DMS114 treated with DMSO at 0.1 percent for 48 hours (cell line): ENCODE results near the gene DNAH6.
"Not testable (repeated sequence)": the region's sequence is repeated elsewhere in the genome, so short reads cannot be mapped to it uniquely, and the experiment has no call there.

ENCODE experiments used
- DNase-seq: peaks from one replicate; lab custom pipeline; 2025; ENCODE audit not compliant: unreplicated experiment; lab: John Stamatoyannopoulos, UW

The DNAH6 gene

DNA sequence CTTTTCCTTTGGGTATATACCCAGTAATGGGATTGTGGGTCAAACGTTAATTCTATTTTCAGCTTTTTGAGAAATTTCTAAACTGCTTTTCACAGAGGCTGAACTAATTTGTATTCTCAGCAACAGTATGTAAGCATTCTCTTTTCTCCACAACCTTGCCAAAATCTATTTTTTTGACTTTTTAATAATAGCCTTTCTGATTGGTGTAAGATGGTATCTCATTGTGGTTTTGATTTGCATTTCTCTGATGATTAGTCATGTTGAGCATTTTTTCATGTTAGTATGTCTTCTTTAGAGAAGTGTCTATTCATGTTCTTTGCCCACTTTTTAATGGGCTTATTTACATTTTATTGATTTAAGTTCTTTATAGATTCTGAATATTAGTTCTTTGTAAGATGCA, 219.1 kb downstream of the DNAH6 start:
- DNase-seq = no peak

DNA sequence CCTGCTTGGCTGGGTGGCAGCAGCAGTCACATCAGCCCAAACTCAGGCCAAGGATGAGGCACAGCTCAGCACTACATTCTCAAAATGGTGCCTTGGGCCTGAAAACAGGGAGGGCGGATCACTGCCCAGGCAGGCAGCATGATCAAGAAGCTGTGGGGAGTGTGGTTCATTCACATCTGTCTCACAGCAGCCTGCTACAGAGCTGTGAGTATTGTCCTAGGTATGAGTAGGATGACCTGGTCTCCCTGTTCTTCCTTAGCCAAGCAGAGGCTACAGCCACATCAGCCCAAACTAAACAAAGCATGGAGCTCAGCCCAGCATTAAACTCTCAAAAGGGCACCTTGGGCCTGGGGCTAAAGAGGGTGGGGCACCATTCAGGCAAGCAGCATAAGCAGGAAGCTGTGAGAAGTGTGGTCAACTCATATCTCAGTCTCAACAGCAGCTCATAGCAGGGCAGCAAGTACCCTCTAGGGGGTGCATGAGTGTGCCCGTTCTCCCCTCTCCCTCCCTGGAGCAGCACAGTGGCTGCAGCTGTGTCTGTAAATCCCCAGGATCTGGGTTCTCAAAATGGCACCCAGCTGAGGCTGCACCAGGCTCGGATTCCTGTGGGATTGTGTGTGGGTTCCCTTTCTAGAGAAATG, 225.0 kb downstream of the DNAH6 start:
- no peak for DNase-seq

DNA sequence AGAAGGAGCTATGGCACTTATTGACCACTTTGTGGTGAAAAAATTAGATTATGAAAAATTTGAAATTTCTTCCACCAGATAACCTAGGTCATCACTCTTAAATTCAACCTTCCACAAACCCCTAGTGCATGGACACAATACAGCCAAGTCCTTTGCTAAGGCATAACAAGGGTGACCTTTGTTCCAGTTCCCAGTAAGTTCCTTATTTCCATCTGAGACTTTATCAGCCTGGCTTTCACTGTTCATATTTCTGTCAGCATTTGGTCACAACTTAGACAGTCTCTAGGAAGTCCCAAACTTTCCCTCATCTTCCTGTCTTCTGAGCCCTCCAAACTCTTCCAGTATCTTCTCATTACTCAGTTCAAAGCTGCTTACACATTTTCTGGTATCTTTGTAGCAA, 232.0 kb downstream of the DNAH6 start:
- no peak for DNase-seq

DNA sequence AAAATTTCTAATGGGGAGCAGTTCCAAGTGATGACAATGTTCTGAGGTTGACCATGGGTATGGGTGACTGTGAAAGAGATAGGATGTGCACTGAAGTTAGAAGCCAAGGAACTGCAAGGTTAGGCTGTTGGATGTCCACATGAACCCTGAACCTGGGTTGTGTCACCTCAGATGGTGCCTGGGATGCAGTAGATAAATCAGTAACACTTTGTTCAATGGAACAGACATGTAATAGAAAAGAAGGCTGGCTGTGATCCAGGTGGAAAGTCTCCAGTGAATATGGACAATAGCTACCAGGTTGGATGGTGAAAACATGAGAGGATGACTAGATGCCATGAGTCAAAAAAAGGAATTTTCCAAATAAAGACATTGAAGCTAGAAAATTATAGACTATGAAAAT, 233.1 kb downstream of the DNAH6 start:
- no peak for DNase-seq

DNA sequence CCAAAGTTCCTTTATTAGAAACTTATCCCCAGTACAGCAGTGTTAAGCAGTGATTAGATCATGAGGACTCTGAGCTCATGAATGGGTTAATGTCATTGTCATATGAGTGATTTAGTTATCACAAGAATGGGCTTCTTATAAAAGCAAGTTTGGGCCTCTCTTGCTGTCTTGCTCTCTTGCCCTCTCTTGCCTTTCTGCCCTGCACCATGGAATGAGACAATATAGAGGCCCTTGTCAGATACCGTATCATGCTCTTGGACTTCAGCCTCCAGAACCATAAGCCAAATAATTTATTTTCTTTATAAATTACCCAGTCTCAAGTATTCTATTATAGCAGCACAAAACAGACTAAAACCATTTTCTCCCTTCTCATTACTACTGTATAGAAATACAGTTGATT, 238.8 kb downstream of the DNAH6 start:
- DNase-seq = no peak

DNA sequence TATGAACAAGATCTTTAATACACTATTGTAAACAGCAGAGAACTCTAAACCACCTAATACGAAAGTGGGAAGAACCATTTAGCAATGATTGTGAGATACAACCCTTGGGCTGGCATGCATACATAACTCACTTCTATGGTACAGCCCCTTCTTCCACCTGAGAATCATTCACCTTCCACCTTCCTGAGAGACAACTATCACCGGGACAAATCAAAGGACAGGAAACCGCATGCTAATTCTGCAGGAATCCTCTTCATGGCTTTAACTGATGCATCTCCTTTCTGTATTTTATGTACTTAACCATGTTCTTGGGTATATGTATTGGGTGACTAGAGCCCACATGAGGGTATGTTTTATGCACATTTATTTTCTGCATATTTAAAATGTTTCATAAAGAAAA, 241.3 kb downstream of the DNAH6 start:
- no peak for DNase-seq

DNA sequence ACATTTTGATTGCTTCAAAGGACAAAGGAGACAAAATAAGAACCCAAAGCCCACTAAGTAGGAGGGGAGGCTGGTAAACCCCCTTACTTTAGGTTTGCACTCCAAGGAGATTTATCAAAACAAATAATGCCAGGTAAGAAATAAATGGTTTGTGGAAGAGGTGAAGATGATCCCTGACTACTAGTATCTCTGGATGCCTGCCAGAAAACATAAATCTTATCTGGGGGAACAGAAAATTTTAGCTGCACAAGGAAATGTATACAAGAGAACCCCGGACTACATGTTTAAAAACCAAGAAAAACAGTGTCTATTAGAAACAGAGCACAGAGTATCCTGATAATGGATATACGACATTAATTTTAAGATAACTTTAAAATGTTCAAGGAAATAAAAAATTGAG, 250.5 kb downstream of the DNAH6 start:
- no peak for DNase-seq

DNA sequence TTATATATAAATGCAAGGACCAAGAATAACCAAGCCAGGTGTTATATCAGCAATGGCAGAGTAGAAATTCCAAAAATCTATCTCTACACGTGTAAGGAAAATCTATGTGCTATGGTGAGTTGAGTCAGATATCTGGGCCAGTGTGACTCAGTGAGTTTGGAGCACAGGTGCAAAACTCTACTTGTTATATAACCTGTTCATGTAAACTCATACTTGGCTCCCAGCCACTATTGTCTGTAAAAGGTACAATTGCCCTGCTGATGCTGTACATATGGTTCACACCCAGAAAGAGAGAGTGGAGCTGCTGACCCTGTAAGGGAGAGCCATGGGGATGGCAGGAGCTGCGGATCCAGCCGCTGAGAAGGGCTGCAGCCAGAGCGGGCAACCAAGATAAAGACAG, 252.5 kb downstream of the DNAH6 start:
- DNase-seq = no peak

DNA sequence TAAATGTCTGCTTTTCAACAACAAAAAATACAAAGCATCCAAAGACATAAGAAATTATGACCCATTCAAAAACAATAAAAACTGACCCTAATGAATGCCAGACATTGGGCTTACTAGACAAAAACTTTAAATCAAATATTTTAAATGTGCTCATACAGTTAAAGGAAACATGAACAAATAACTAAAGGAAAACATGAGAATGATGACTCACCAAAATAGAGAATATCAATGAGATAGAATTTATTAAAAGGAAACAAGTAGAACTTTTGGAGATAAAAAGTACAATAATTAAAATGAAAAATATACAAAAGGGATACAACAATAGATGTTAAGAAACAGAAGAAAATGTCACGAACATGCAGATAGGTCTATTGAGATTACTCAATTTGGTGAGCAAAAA, 254.0 kb downstream of the DNAH6 start:
- no peak for DNase-seq

DNA sequence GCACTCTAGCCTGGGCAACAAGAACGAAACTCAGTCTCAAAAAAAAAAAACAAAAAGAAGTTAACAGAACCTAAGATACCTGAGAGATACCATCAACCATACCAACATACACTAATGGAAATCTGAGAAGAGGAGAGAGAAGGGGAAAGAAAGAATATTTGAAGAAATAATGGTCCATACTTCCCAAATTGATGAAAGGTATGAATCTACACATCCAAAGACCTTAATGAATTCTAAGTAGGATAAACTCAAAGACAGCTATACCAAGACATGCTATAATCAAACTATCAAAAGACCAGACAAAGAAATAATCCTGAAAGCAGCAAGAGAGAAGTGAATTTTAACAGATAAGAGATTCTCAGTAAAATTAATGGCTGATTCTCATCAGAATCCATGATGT, 255.0 kb downstream of the DNAH6 start:
- no peak for DNase-seq

DNA sequence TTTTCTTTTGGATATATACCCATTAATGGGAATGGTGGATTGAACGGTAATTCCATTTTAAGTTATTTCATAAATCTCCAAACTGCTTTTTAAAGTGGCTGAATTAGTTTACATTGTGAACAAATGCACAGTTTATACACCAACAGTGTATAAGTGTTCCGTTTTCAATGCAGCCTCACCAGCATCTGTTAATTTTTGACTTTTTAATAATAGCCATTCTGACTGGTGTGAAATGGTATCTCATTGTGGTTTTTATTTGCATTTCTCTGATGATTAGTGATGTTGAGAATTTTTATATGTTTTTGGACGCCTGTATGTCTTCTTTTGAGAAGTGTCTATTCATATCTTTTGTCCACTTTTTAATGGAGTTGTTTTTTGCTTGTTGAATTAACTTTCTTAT, 257.3 kb downstream of the DNAH6 start:
- DNase-seq = not testable (repeated sequence)

DNA sequence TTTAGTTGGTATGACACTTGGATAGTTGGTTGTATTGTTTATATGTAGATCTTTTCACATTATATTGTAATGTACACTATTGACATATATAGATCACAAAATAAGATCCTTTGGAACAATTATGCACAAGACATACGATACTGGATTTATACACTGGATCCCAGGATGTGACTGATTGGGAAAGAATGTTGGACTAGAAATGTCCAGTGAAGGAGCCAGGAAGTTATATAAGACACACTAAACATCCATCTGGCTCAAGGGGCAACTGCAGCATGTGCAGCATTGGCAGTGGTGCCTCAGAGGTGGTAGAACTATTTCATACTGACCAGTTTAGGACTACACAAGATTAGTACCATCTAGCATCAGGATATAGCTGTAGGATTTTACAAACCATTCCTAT, 259.7 kb downstream of the DNAH6 start:
- no peak for DNase-seq

DNA sequence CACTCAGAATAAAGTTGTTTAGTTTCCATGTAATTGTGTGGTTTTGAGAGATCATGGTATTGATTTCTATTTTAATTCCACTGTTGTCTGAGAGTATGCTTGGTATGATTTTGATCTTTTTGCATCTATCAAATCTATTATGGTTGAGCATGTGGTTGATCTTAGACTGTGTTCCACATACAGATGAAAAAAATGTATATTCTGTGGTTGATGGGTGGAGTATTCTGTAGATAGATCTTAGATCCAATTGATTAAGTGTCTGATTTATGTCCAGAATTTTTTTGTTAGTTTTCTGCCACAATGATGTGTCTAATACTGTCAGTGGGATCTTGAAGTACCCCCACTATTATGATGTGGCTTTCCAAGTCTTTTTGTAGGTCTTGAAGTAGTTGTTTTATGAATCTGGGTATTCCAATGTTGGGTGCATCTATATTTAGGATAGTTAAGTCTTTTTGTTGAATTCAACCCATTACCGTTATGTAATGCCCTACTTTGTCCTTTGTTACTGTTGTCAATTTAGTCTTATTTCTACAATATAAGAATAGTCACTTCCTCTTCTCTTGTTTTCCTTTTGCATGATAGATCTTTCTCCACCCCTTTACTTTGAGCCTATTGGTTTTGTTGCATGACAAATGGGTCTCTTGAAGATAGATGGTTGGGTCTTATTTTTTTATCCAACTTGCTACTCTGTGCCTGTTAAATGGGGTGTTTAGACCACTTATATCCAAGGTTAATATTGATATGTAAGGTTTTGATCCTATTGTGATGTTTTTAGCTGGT, 262.8 kb downstream of the DNAH6 start:
- no peak for DNase-seq

DNA sequence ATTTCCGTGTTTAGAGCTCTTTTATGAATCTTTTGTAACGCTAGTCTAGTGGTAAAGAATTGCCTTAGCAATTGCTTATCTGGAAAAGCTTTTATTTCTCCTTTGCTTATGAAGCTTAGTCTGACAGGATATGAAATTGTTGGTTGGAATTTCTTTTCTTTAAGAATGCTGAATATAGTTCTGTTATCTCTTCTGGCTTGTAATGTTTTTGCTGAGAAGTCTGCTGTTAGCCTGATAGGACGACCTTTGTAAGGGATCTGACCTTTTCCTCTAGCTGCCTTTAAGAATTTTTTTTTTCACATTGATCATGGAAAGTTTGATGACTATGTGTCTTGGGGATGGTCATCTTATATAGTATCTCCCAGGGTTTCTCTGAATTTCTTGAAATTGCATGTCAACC, 263.5 kb downstream of the DNAH6 start:
- no peak for DNase-seq

DNA sequence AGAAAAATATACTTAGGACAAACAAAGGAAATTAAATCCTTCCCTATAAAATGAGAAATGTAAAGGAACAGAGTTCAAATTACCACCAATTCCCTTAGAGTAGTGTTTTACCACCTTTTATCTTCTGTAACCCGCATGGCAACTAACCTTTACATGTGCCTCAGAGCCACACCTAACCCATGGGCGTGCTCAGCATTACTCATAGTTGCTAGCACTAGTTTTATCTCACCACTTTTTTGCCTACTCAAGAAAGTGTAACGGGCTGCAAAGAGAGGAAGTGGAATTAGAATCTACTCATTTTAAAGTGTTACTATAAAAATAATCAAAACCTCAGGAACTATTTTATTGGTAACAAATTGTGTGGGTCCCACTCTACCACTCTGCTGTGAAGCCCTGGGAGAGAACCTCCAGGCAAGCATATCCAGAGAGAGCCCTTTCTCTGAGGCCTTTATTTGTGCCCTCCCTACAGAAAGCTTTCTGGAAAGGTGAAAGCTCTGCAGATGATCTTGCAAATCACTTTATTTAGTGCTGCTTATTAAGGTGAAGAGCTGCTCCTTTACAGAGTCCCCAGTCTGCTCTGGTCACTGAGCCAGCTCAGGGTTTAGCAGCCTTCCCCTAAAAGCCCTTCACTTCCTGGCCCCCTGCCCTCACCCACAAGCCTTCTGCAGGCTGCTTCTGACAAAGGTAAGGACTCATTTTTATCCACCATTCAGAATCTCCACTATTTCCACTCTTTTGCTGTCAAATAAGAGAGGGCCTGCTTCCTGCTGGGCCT, 265.8 kb downstream of the DNAH6 start:
- no peak for DNase-seq

DNA sequence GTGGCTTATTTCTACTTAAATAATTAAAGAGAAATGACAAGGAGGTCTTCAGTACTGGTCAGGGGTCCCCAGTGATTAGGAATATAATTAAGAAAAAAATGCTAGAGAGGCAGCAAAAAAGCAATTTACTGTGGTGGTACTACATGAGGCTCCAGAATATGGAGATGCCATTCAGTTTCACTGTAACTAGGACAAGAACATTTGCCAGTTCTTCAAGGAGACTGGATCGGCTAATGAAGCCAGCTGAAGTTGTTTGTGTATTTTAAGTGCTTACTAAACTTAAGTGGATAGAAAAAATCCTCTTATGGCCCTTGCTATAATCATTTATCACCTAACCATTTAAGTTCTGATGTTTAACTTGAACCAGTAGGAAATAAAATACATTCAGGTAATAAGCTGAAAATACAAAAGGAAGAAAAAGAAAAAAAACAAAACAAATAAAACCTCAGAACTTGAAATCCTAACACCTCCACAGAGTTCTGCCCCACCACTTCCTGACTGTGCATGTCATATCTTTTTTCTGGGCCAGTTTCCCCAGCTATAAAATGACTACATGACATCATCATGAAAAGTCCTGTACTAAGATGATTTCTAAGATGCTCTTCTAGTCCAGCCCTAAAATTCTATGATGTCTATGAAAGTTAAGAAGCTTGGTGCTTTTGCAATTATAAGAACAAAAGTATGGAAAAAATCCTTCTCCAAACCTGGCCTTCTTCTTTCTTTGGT, 266.6 kb downstream of the DNAH6 start:
- DNase-seq = no peak

DNA sequence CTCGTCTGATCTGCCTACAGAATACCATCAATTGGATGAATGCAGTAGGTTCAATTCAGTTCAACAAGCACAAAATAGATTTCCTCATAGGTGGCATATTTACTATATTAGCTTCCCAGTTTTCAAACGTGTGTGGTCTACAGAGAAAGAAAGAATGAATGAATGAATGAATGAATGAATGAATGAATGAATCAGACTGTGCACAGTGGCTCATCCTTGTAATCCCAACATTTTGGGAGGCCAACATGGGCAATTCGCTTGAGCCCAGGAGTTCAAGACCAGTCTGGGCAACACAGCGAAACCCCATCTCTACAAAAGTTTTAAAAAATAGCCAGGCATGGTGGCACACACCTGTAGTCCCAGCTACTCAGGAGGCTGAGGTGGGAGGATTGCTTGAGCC, 269.7 kb downstream of the DNAH6 start:
- no peak for DNase-seq

DNA sequence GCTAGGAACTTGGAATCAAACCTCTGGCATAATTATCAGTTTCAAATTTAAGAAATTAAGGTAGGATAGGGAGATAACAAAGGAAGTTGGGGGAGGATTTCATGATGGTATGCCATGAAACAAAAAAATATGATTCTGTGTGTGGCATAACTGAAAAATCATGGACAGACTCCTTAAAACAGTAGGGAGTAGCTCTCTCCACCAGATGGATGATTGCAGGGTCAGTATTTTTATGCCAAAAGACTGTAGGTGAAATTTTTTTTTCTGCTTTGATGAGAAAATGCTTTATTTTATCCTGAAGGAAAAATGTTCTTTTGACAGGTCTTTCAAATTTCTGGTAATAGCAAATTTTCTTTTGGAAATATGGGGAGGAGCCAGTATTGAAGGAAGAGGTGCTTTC, 270.3 kb downstream of the DNAH6 start:
- DNase-seq = no peak

DNA sequence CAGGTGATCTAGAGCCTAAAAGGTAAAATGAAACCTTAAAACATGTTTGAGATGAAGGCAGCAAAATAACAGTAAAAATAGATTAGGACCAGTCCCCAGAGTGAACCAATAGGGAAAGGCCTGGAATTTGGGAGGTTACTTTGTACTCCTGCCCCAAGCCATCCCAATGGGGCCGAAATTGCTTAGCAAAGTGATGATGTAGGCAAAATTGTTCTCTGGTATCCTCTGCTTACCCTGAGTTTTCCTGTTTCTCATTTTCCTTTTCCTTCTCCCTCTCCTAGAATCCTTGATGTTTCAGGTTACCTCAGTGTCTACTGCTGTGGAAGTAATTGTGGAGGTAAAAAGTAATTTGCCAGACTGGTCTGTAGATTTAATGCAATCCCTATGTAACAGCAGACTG, 271.7 kb downstream of the DNAH6 start:
- no peak for DNase-seq

DNA sequence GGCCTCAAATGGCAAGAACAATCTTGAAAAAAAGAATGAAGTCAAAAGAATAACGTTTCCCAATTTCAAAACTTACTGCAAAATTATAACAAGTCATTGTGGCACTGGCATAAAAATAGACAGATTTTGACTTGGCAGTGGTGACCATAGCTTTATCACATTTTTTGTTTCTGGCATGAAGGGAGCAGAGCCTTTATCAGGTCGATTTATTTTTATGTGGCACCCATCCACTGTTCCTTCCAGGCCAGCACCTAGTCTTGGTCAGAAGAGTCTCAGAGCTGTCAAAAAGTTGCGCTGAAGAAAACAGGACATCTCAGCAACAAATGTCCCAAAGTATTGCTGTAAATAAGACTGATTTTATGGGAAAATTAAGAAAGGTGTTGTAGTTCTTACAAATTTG, 272.2 kb downstream of the DNAH6 start:
- no peak for DNase-seq

DNA sequence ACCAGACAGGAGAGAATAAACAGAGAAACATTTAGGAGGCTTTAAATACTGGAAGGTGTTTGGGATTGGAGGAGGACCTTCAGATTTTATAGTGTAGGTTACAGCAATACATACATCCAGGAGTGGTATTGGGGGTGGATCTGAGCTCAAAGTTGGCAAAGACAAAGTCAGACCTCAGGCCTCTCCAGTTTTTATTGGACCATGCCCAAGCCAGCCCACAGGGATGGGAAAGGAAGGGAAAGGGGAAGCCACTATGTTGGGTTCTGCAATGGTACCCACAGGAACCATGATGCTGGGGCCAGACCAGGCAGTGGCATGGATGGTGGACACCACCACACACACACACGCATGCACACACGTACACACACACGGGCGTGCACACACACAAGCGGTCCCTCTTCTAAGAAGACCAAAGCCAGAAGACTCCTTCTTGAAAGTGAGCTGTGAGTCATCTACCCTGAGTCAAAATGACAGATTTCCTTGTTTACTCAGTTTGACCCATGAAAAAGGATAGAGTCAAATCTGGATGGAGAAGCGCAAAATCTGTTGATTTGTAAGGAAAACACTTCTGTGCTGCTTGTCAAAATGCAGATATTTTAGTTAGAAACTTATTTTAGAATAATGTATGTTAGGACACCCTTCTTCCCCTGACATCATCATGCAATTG, 276.7 kb downstream of the DNAH6 start:
- DNase-seq = no peak
